Neural crest cell (in vitro differentiated cells): ENCODE results near the gene APLF. TPM values are rescaled to one million over a fixed set of nuclear protein-coding genes. Genes with fewer than 3 reads are reported as not detected.
A peak's percentile ranks its signal among the peaks of the same experiment; 100 is the strongest.

Source experiments
- DNase-seq: peaks from one replicate; pipeline ENCODE4 v3.0.0; 2021; ENCODE audit warnings: low read depth, mixed read lengths, low spot score
- H3K27ac Mint-ChIP-seq: one replicate; pipeline ENCODE4 v1.8.0; 2021; ENCODE audit warnings: mild to moderate bottlenecking, mixed read lengths; ENCODE audit not compliant: unreplicated experiment
- H3K27me3 Mint-ChIP-seq: 2 replicates; pipeline ENCODE4 v1.8.0; 2021; ENCODE audit warnings: low read depth, mild to moderate bottlenecking, mixed read lengths
- H3K36me3 Mint-ChIP-seq: 2 replicates; pipeline ENCODE4 v1.8.0; 2021; ENCODE audit warnings: low read depth, mild to moderate bottlenecking, mixed read lengths
- H3K4me1 Mint-ChIP-seq: 2 replicates; pipeline ENCODE4 v1.8.0; 2021; ENCODE audit warnings: mixed read lengths
- H3K4me3 Mint-ChIP-seq: one replicate; pipeline ENCODE4 v1.8.0; 2021; ENCODE audit warnings: mild to moderate bottlenecking, mixed read lengths
- H3K9me3 Mint-ChIP-seq: 2 replicates; pipeline ENCODE4 v1.8.0; 2021; ENCODE audit warnings: mixed read lengths
- CTCF ChIP-seq: fragments of 200-600 bp; sonication (generic); conservative IDR thresholded peaks from 2 replicates; pipeline ENCODE4 v1.5.0; 2021; ENCODE audit warnings: antibody characterized with exemption, mild to moderate bottlenecking
- total RNA-seq: library from RNA; stranded (reverse); gene quantifications from 2 replicates; pipeline ENCODE4 v1.2.1, GENCODE V29; 2021

The APLF gene
- total RNA-seq, 1 donor from 2014 or later = 6.9 TPM

- no peak for DNase-seq
- Mint-ChIP-seq H3K27me3 (no peaks in the 10 kb centered on the region), H3K36me3 (no peaks in the 10 kb centered on the region), H3K27ac (no peak overlapping the region), H3K4me1 (peaks cover 27% of the 10 kb centered on the region), H3K4me3 (peak overlapping the region; percentile 99), H3K9me3 (no peaks in the 10 kb centered on the region)
- TF ChIP-seq CTCF = no peak
These were observed 1.0 kb upstream of the APLF start for GRCh38 chr2:68466361-68466777.

- H3K27me3 Mint-ChIP-seq = no peaks in the 10 kb centered on the region
- peaks cover 27% of the 10 kb centered on the region for H3K4me1 Mint-ChIP-seq
- DNase-seq = no peak
- H3K9me3 Mint-ChIP-seq = no peaks in the 10 kb centered on the region
- H3K27ac Mint-ChIP-seq = peak overlapping the region; percentile 94
- no peak for TF ChIP-seq CTCF
- peak overlapping the region; percentile 99 for H3K4me3 Mint-ChIP-seq
- no peaks in the 10 kb centered on the region for H3K36me3 Mint-ChIP-seq
These were observed 658 bp upstream of the APLF start for GRCh38 chr2:68466778-68467076.

GRCh38 chr2:68468801-68469200 lies 1.4 kb downstream of the APLF start:
- Mint-ChIP-seq H3K4me1 (peaks cover 27% of the 10 kb centered on the region), H3K36me3 (peaks cover 3% of the 10 kb centered on the region), H3K27me3 (no peaks in the 10 kb centered on the region), H3K27ac (no peak overlapping the region), H3K4me3 (peak overlapping the region; percentile 99), H3K9me3 (no peaks in the 10 kb centered on the region)
- no peak for DNase-seq
- no peak for TF ChIP-seq CTCF

- TF ChIP-seq CTCF = no peak
- Mint-ChIP-seq H3K4me1 (peaks cover 27% of the 10 kb centered on the region), H3K27me3 (no peaks in the 10 kb centered on the region), H3K27ac (no peak overlapping the region), H3K36me3 (peaks cover 3% of the 10 kb centered on the region), H3K9me3 (no peaks in the 10 kb centered on the region), H3K4me3 (peak overlapping the region; percentile 74)
- DNase-seq = no peak
These were observed 2.5 kb downstream of the APLF start for GRCh38 chr2:68469935-68470334.

GRCh38 chr2:68471385-68471784 lies 4.0 kb downstream of the APLF start:
- Mint-ChIP-seq H3K9me3 (no peaks in the 10 kb centered on the region), H3K4me1 (peaks cover 21% of the 10 kb centered on the region), H3K27ac (no peak overlapping the region), H3K36me3 (peaks cover 3% of the 10 kb centered on the region), H3K27me3 (no peaks in the 10 kb centered on the region), H3K4me3 (no peak overlapping the region)
- no peak for TF ChIP-seq CTCF
- no peak for DNase-seq

- Mint-ChIP-seq H3K9me3 (no peaks in the 10 kb centered on the region), H3K27ac (no peak overlapping the region), H3K4me3 (no peak overlapping the region), H3K27me3 (no peaks in the 10 kb centered on the region), H3K4me1 (peaks cover 11% of the 10 kb centered on the region), H3K36me3 (peaks cover 3% of the 10 kb centered on the region)
- no peak for DNase-seq
- no peak for TF ChIP-seq CTCF
These were observed 5.5 kb downstream of the APLF start for GRCh38 chr2:68472796-68473414.
